Right cardiac atrium (tissue), 5 donors: ENCODE measurements around the gene SCFD2. TPM values are rescaled to one million over a fixed set of nuclear protein-coding genes. Genes with fewer than 3 reads are reported as not detected.

Source experiments
- ATAC-seq, 2 donors: fragments of 200-7000 bp; cut with Tn5 transposase; one replicate each; pipeline versions ENCODE4 v1.8.0 to v1.9.1; 2020; ENCODE audit warnings: moderate library complexity in 2 of 2, mild to moderate bottlenecking in 1 of 2
- DNase-seq, 3 donors: peaks; one replicate each; pipeline ENCODE4 v3.0.0-alpha.2; 2020
- H3K27ac ChIP-seq: one replicate; pipeline ENCODE4 v1.5.1; 2013; ENCODE audit warnings: mild to moderate bottlenecking, low read length, control low read depth, moderate library complexity
- H3K27me3 ChIP-seq: one replicate; pipeline ENCODE4 v1.6.1; 2013; ENCODE audit not compliant: control insufficient read depth, insufficient read depth
- H3K4me1 ChIP-seq: one replicate; pipeline ENCODE4 v1.6.1; 2013; ENCODE audit warnings: low read length; ENCODE audit not compliant: control insufficient read depth, insufficient read depth
- H3K4me3 ChIP-seq: one replicate; pipeline ENCODE4 v1.5.1; 2013; ENCODE audit warnings: low read length, control low read depth
- H3K9me3 ChIP-seq: one replicate; pipeline ENCODE4 v1.6.1; 2013; ENCODE audit warnings: low read length; ENCODE audit not compliant: control insufficient read depth
- WGBS: extraction: QIAGEN DNeasy Blood & Tissue Kit; methylation state at CpG from one replicate; pipeline ENCODE4 v1.1.7; 2013; 5-methylcytosine and 5-hydroxymethylcytosine counted together
- intact Hi-C, 4 donors: fragments of 100-400 bp; cut with DNase I; formaldehyde crosslinking; loops; one replicate each; pipeline versions ENCODE4 v1.11.0 to v1.14.0; 2022 to 2023
- polyA plus RNA-seq: library from polyadenylated mRNA; stranded (reverse); fragments of 200-250 nt; gene quantifications from one replicate; pipeline ENCODE4 v1.2.3, GENCODE V29; 2013
- total RNA-seq, 4 donors: library from RNA; stranded (reverse); fragmentation: NEBNext Ultra II Directional; extraction: Animal tissue kit (Norgen Biotek cat#: 25700); gene quantifications; one replicate each; pipeline ENCODE4 v1.2.1, GENCODE V29; 2021
- donor health status: healthy with polysubstance abuse.
- donor health status: DM: no; HTN: yes; CAD: no.
- donor health status: DM: no; HTN: no; CAD: no.
- donor health status: DM: no; HTN: yes; CAD: no; lungs with severe emphysema.
- donor health status: DM: yes; HTN: yes; CAD: no.

Gene SCFD2
- total and polyA plus RNA-seq, 5 donors, result 4.5 to 11.1 (median 10.1) TPM

GRCh38 chr4:52919461-52919860, 446.4 kb downstream of the SCFD2 start:
- intact Hi-C loops, result no loop called here
- no peak overlapping the region for H3K27ac ChIP-seq
- H3K27me3 ChIP-seq, result no peaks in the 10 kb centered on the region
- no peak for DNase-seq
- 85% methylated on average over 2 of the region's 2 CpGs for WGBS
- H3K4me3 ChIP-seq, result no peak overlapping the region
- no peak for ATAC-seq
- H3K4me1 ChIP-seq, result no peaks in the 10 kb centered on the region
- no peaks in the 10 kb centered on the region for H3K9me3 ChIP-seq

- 96% methylated on average over 5 of the region's 5 CpGs for WGBS
- Histone ChIP-seq H3K4me3 (no peak overlapping the region), H3K4me1 (peaks cover 2% of the 10 kb centered on the region), H3K27me3 (no peaks in the 10 kb centered on the region), H3K9me3 (no peaks in the 10 kb centered on the region), H3K27ac (no peak overlapping the region)
- intact Hi-C loops, result loop anchor here in 1 of 4 donors (2.0 kb wide), 1 partner anchor 63 kb away; no protein-coding TSS in a partner anchor
- DNase-seq (no peak), ATAC-seq (no peak)
Measured at GRCh38 chr4:52917817-52918216, 448.0 kb downstream of the SCFD2 start.

GRCh38 chr4:52915730-52916300, 450.0 kb downstream of the SCFD2 start:
- DNase-seq, result no peak
- Histone ChIP-seq H3K4me3 (no peak overlapping the region), H3K4me1 (peaks cover 3% of the 10 kb centered on the region), H3K27me3 (no peaks in the 10 kb centered on the region), H3K27ac (no peak overlapping the region), H3K9me3 (no peaks in the 10 kb centered on the region)
- intact Hi-C loops, result loop anchor here in 1 of 4 donors (2.0 kb wide), 1 partner anchor 65 kb away; no protein-coding TSS in a partner anchor
- no peak for ATAC-seq
- 92% methylated on average over 6 of the region's 6 CpGs for WGBS

GRCh38 chr4:52915191-52915590, 450.7 kb downstream of the SCFD2 start:
- intact Hi-C loops, result no loop called here
- peaks cover 3% of the 10 kb centered on the region for H3K4me1 ChIP-seq
- no peaks in the 10 kb centered on the region for H3K9me3 ChIP-seq
- DNase-seq (no peak), ATAC-seq (no peak)
- no peaks in the 10 kb centered on the region for H3K27me3 ChIP-seq
- no peak overlapping the region for H3K4me3 ChIP-seq
- no peak overlapping the region for H3K27ac ChIP-seq

GRCh38 chr4:52914051-52914605, 451.7 kb downstream of the SCFD2 start:
- peak in 1 of 3 donors; percentile 52 for DNase-seq
- Histone ChIP-seq H3K9me3 (no peaks in the 10 kb centered on the region), H3K4me3 (no peak overlapping the region), H3K27ac (peak overlapping the region; percentile 87), H3K27me3 (no peaks in the 10 kb centered on the region), H3K4me1 (peaks cover 3% of the 10 kb centered on the region)
- intact Hi-C loops, result no loop called here
- ATAC-seq, result peak; percentile 74 to 77
- WGBS, result 35% methylated on average over 3 of the region's 3 CpGs

GRCh38 chr4:52912608-52913007, 453.3 kb downstream of the SCFD2 start:
- H3K4me3 ChIP-seq, result no peak overlapping the region
- 76% methylated on average over 2 of the region's 2 CpGs for WGBS
- ATAC-seq (no peak), DNase-seq (no peak)
- peaks cover 3% of the 10 kb centered on the region for H3K4me1 ChIP-seq
- H3K27me3 ChIP-seq, result no peaks in the 10 kb centered on the region
- H3K9me3 ChIP-seq, result no peaks in the 10 kb centered on the region
- H3K27ac ChIP-seq, result no peak overlapping the region
- intact Hi-C loops, result no loop called here

- DNase-seq (peak; percentile 69 to 86 (median 81)), ATAC-seq (peak; percentile 37 to 49)
- H3K27me3 ChIP-seq, result no peaks in the 10 kb centered on the region
- no peak overlapping the region for H3K4me3 ChIP-seq
- no peak overlapping the region for H3K27ac ChIP-seq
- WGBS, result 10% methylated on average over 3 of the region's 3 CpGs
- peaks cover 3% of the 10 kb centered on the region for H3K4me1 ChIP-seq
- no peaks in the 10 kb centered on the region for H3K9me3 ChIP-seq
- intact Hi-C loops, result no loop called here
Measured at GRCh38 chr4:52911684-52912294, 454.1 kb downstream of the SCFD2 start.

- intact Hi-C loops, result no loop called here
- Histone ChIP-seq H3K4me3 (no peak overlapping the region), H3K9me3 (no peaks in the 10 kb centered on the region), H3K27me3 (no peaks in the 10 kb centered on the region), H3K4me1 (peaks cover 3% of the 10 kb centered on the region), H3K27ac (no peak overlapping the region)
- no peak for ATAC-seq
- DNase-seq, result no peak
Measured at GRCh38 chr4:52910115-52910514, 455.7 kb downstream of the SCFD2 start.

- Histone ChIP-seq H3K9me3 (no peaks in the 10 kb centered on the region), H3K4me3 (no peak overlapping the region), H3K4me1 (no peaks in the 10 kb centered on the region), H3K27ac (no peak overlapping the region), H3K27me3 (no peaks in the 10 kb centered on the region)
- ATAC-seq (no peak), DNase-seq (no peak)
- intact Hi-C loops, result no loop called here
- 66% methylated on average over 2 of the region's 2 CpGs for WGBS
Measured at GRCh38 chr4:52907510-52907909, 458.4 kb downstream of the SCFD2 start.

- 92% methylated on average over 4 of the region's 4 CpGs for WGBS
- DNase-seq, result no peak
- no peak for ATAC-seq
- H3K9me3 ChIP-seq, result no peaks in the 10 kb centered on the region
- H3K27ac ChIP-seq, result no peak overlapping the region
- no peak overlapping the region for H3K4me3 ChIP-seq
- no peaks in the 10 kb centered on the region for H3K4me1 ChIP-seq
- no peaks in the 10 kb centered on the region for H3K27me3 ChIP-seq
- intact Hi-C loops, result no loop called here
Measured at GRCh38 chr4:52904421-52904820, 461.4 kb downstream of the SCFD2 start.

GRCh38 chr4:52903273-52903672, 462.6 kb downstream of the SCFD2 start:
- H3K4me3 ChIP-seq, result no peak overlapping the region
- ATAC-seq, result no peak
- DNase-seq, result no peak
- H3K27me3 ChIP-seq, result no peaks in the 10 kb centered on the region
- no peaks in the 10 kb centered on the region for H3K4me1 ChIP-seq
- intact Hi-C loops, result no loop called here
- H3K27ac ChIP-seq, result no peak overlapping the region
- WGBS, result 97% methylated on average over 4 of the region's 4 CpGs
- H3K9me3 ChIP-seq, result no peaks in the 10 kb centered on the region
